Esophagus muscularis mucosa (tissue), 4 donors: ENCODE data around the gene GCK. TPM values are rescaled to one million over a fixed set of nuclear protein-coding genes. Genes with fewer than 3 reads are reported as not detected.

ENCODE experiments used
- DNase-seq: peaks from one replicate; pipeline ENCODE4 v3.0.0-alpha.2; 2017; ENCODE audit errors: extremely low spot score
- H3K27ac ChIP-seq, 4 donors: fragments of 200-600 bp; sonication (generic); replicated peaks in 1 of 4; 1 replicate in 3 of 4; 2 replicates in 1 of 4; pipeline ENCODE4 v1.5.1; 2016 to 2019; ENCODE audit warnings: mild to moderate bottlenecking in 1 of 4
- H3K27me3 ChIP-seq, 4 donors: fragments of 200-600 bp; sonication (generic); one replicate each; pipeline versions ENCODE4 v1.5.1 to v1.6.0; 2016 to 2019
- H3K36me3 ChIP-seq, 4 donors: fragments of 200-600 bp; sonication (generic); one replicate each; pipeline ENCODE4 v1.5.1; 2016 to 2019
- H3K4me1 ChIP-seq, 4 donors: fragments of 200-600 bp; sonication (generic); one replicate each; pipeline ENCODE4 v1.5.1; 2016 to 2019
- H3K4me3 ChIP-seq, 4 donors: fragments of 200-600 bp; sonication (generic); 1 replicate in 2 of 4; 2 replicates in 2 of 4; pipeline ENCODE4 v1.5.1; 2016 to 2019; ENCODE audit warnings: mild to moderate bottlenecking in 4 of 4, moderate library complexity in 1 of 4
- H3K9me3 ChIP-seq, 4 donors: fragments of 200-600 bp; sonication (generic); 1 replicate in 3 of 4; 2 replicates in 1 of 4; pipeline ENCODE4 v1.5.1; 2016 to 2019
- CTCF ChIP-seq, 3 experiments: fragments of 200-600 bp in 2 of 3; fragments of 450-650 bp in 1 of 3; sonication (generic) in 2 of 3; IDR thresholded peaks; one replicate each; pipeline ENCODE4 v1.5.1; 2017 to 2019; ENCODE audit warnings: antibody characterized with exemption in 3 of 3, mild to moderate bottlenecking in 2 of 3, moderate library complexity in 1 of 3
- EP300 ChIP-seq: sonication (generic); formaldehyde crosslinking; IDR thresholded peaks from one replicate; pipeline ENCODE4 v1.6.1; 2017; ENCODE audit warnings: antibody characterized with exemption
- POLR2A ChIP-seq: fragments of 450-650 bp; IDR thresholded peaks from one replicate; pipeline ENCODE4 v1.6.1; 2017; ENCODE audit warnings: antibody characterized with exemption, moderate library complexity, mild to moderate bottlenecking, low read depth
- POLR2AphosphoS5 ChIP-seq, 2 donors: sonication (generic); formaldehyde crosslinking; IDR thresholded peaks; one replicate each; pipeline ENCODE4 v1.6.1; 2017; ENCODE audit warnings: antibody characterized with exemption in 2 of 2
- WGBS: methylation state at CpG from one replicate; pipeline ENCODE4 v1.1.5; 2018; 5-methylcytosine and 5-hydroxymethylcytosine counted together
- intact Hi-C: fragments of 100-400 bp; cut with DNase I; formaldehyde crosslinking; loops from one replicate; pipeline ENCODE4 v1.15.1; 2023
- small RNA-seq, 3 donors: library from RNA; depleted of rRNA; stranded (forward); fragments of <200 nt; gene quantifications; one replicate each; pipeline ENCODE3, GENCODE V24; 2016
- total RNA-seq, 4 donors: library from RNA; depleted of rRNA; stranded (reverse); fragments of >200 nt; gene quantifications; one replicate each; pipeline versions ENCODE4 v1.1.0 to v1.2.1, GENCODE V29; 2016

The GCK gene
- total RNA-seq, 4 donors from 2014 or later: 0.75 to 2.8 (median 1.2) TPM

- H3K4me1 ChIP-seq: peaks cover 5 to 51% (median 37%) of the 10 kb centered on the region in 4 donors
- no peak overlapping the region for H3K4me3 ChIP-seq
- no peaks in the 10 kb centered on the region for H3K36me3 ChIP-seq
- intact Hi-C loops: no loop called here
- TF ChIP-seq CTCF (IDR thresholded peaks at IDR 0.05): no peak
- no peak for TF ChIP-seq EP300
- no peak for TF ChIP-seq POLR2AphosphoS5 (IDR thresholded peaks at IDR 0.05)
- TF ChIP-seq POLR2A: no peak
- DNase-seq: no peak
- no peaks in the 10 kb centered on the region for H3K27me3 ChIP-seq
- no peak overlapping the region for H3K27ac ChIP-seq
- 87% methylated on average over 8 of the region's 8 CpGs for WGBS
- H3K9me3 ChIP-seq: no peaks in the 10 kb centered on the region
Observed at GRCh38 chr7:44096326-44096881, 92.8 kb downstream of the GCK start.

GRCh38 chr7:44095781-44096180 lies 93.5 kb downstream of the GCK start:
- Histone ChIP-seq H3K27ac (peak overlapping the region in 1 of 4 donors; percentile 34), H3K4me3 (no peak overlapping the region), H3K27me3 (no peaks in the 10 kb centered on the region), H3K4me1 (peaks cover 5 to 51% (median 37%) of the 10 kb centered on the region in 4 donors), H3K9me3 (no peaks in the 10 kb centered on the region), H3K36me3 (no peaks in the 10 kb centered on the region)
- DNase-seq: no peak
- WGBS: 100% methylated on average over 3 of the region's 3 CpGs
- TF ChIP-seq POLR2AphosphoS5 (IDR thresholded peaks at IDR 0.05): no peak
- TF ChIP-seq CTCF (IDR thresholded peaks at IDR 0.05): no peak
- no peak for TF ChIP-seq POLR2A
- TF ChIP-seq EP300: no peak
- intact Hi-C loops: no loop called here

GRCh38 chr7:44094883-44095592 lies 94.2 kb downstream of the GCK start:
- no peak for TF ChIP-seq CTCF (IDR thresholded peaks at IDR 0.05)
- TF ChIP-seq POLR2A: no peak
- TF ChIP-seq EP300: no peak
- TF ChIP-seq POLR2AphosphoS5 (IDR thresholded peaks at IDR 0.05): no peak
- Histone ChIP-seq H3K27ac (peak overlapping the region; percentile 9 to 34 (median 20)), H3K27me3 (no peaks in the 10 kb centered on the region), H3K4me1 (peaks cover 0 to 52% (median 38%) of the 10 kb centered on the region in 4 donors), H3K36me3 (no peaks in the 10 kb centered on the region), H3K4me3 (no peak overlapping the region), H3K9me3 (no peaks in the 10 kb centered on the region)
- WGBS: 57% methylated on average over 2 of the region's 2 CpGs
- no peak for DNase-seq
- intact Hi-C loops: no loop called here

- Histone ChIP-seq H3K4me3 (no peak overlapping the region), H3K4me1 (peaks cover 0 to 54% (median 41%) of the 10 kb centered on the region in 4 donors), H3K9me3 (no peaks in the 10 kb centered on the region), H3K36me3 (no peaks in the 10 kb centered on the region), H3K27me3 (no peaks in the 10 kb centered on the region), H3K27ac (peak overlapping the region; percentile 9 to 34 (median 20))
- DNase-seq: no peak
- intact Hi-C loops: no loop called here
- TF ChIP-seq POLR2A: no peak
- TF ChIP-seq EP300: no peak
- no peak for TF ChIP-seq POLR2AphosphoS5 (IDR thresholded peaks at IDR 0.05)
- 51% methylated on average over 2 of the region's 2 CpGs for WGBS
Observed at GRCh38 chr7:44094365-44094764, 94.9 kb downstream of the GCK start.

Small RNA genes lying within 50 kb of the gene (small RNA-seq; reads per million reads assigned to genes)
- gene RNA5SP230: 0 reads per million in 3 donors

Other genes with a start within 250 kb of the GCK start
- under 1 TPM in 1 of 4 donors, not detected in 3; 0.11 TPM for gene SPDYE1, start 191.5 kb downstream of the GCK start, total RNA-seq
- gene DBNL, start 144.7 kb downstream of the GCK start, total RNA-seq: 100 to 1,000 TPM in 3 of 4 donors, 10 to 100 TPM in 1; 93.9 to 122 (median 115) TPM
- gene PGAM2, start 123.9 kb downstream of the GCK start, total RNA-seq: 1 to 10 TPM in 1 of 4 donors, under 1 TPM in 2, not detected in 1; 0.52 to 1.8 (median 0.66) TPM
- 10 to 100 TPM; 12.4 to 32.3 (median 26.5) TPM for gene POLM, start 106.9 kb downstream of the GCK start, total RNA-seq
- gene AEBP1, start 85.1 kb downstream of the GCK start, total RNA-seq: 100 to 1,000 TPM in 3 of 4 donors, 10 to 100 TPM in 1; 71.0 to 234 (median 156) TPM
- gene POLD2, start 65.9 kb downstream of the GCK start, total RNA-seq: 10 to 100 TPM; 33.6 to 71.2 (median 55.9) TPM
- not detected for gene MYL7, start 48.1 kb downstream of the GCK start, total RNA-seq
- gene YKT6, start 11.5 kb upstream of the GCK start, total RNA-seq: 10 to 100 TPM; 49.8 to 79.5 (median 64.4) TPM
- 1 to 10 TPM in 3 of 4 donors, under 1 TPM in 1; 0.50 to 2.0 (median 1.2) TPM for gene CAMK2B, start 136.2 kb upstream of the GCK start, total RNA-seq